Hepatic stellate cell (primary cell): ENCODE results near the gene FREM3.
"Not testable (repeated sequence)": the region's sequence is repeated elsewhere in the genome, so short reads cannot be mapped to it uniquely, and the experiment has no call there.

ENCODE experiments used
- DNase-seq: peaks from one replicate; pipeline ENCODE4 v3.0.0; 2011; ENCODE audit warnings: low spot score

FREM3 gene

DNA sequence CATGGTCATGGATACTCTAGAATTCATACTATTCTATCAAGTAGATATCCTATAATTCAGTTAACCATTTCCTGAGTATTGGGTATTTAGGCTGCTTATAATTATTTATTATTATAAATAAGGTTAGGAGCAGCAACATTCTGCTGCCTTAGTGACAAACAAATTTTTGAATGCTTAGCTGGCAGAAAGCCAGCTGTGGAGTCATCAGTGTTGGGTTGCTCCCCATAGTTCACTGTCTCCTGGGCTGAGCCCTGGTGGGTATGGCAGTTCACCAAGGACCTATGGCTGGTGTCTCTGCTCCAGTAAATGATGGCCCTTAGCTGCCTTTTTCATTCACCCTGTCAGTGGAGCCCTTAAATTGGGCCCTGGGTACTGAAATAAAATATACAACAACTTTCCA lies 125.1 kb downstream of the FREM3 start:
- no peak for DNase-seq

DNA sequence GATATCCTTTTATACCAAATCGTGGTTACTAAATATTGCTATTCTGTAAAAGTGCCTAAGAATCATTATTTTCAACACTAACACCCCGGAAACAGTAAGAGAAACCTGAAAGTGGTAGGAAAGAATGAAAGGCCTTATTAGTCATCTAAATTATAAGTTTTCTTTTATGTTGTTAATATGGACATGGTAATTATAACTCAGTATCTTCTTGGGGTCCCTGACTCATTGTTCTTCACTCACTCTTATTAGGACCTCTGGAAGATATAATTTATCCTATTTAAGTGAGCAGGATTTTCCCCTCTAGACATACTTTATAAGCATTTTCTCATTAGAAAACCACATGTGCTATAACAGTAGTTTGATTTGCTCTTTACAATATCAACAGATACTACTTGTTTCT lies 136.0 kb downstream of the FREM3 start:
- no peak for DNase-seq

DNA sequence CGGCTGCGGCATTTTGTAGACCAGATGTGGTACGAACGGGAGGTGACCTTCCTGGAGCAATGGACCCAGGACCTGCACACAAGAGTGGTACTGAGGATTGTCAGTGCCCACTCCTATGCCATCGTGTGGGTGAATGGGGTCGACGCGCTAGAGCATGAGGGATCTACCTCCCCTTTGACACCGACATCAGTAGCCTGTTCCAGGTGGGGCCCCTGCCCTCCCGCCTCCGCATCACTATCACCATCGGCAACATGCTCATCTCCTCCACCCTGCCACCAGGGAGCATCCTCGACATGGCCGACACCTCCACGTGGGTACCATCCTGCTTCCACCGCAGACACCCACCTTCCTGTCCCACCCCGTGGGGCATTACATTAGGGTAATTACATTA lies 140.7 kb downstream of the FREM3 start:
- no peak for DNase-seq

DNA sequence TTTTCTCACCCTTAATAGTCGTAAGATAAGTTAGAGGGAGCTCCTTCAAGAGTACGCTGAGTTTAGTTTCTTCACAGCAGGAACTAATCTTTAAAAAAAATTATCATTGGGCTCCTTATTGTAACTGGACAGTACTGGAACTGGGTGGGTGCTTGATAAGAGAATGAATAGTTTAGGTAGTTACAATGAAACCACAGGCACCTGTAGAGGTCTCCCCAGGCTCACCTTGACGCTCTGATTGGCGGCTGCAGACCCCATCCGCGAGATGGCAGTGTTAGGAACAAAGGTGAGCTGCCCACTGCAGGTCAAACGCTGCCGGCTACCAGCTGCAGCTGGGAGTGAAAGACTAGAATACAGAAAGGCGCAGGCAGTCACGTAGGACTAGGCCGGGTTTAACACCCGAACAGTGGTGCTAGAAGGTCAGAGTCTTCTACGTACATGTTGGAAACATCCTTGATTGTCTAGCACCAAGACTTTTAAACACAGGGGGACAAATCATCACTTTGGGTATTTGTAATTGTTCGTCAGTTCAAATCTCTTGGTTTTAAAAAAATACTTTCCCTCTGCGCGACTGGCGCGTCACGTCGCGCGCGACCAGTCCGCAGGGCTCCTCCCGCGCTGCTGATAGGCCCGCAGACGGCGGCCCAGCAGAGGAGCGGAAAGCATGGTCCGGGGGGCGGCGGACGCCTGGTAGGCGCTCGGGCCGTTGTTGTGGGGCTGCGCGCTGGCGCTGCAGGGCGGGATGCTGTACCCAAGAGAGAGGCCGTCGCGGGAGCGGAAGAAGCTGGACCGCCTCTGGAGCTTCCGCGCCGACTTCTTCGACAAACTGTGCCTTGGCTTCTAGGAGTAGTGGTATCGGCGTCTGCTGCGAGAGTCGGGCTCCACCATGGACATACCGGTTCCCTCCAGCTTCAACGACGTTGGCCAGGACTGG lies 141.4 kb downstream of the FREM3 start:
- peak; percentile 60 for DNase-seq

DNA sequence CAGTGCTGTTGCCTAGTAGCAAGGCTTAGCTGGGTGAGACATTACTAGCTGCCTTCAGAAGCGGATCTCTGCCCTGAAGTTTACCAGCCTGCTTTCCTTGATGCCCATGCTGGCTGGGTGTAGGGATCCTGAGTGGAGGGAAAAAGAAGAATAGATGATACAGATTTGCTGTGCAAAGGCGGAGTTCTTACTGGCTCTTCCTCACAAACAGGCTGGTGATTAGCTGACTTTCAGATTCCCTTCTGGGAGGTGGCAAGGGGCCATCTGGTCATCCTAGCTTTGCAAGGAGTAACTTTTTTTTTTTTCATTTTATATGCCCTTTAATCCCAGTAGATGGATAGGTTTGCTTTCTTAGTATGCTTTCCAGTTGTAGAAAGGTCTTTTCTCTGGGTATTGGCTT lies 142.2 kb downstream of the FREM3 start:
- no peak for DNase-seq

DNA sequence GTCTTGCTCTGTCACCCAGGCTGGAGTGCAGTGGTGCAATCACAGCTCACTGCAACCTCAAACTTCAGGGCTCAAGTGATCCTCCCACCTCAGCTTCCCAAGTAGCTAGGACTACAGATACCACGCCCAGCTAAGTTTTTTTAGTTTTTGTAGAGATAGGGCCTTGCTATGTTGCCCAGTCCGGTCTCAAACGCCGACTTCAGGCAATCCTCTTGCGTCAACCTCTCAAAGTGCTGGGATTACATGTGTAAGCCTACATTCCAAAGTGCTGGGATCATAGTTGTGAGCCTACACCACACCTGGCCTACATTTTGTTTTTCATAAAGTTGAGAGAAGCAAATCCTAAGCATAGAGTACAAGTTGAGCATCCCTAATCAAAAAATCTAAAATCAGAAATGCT lies 144.8 kb downstream of the FREM3 start:
- no peak for DNase-seq

DNA sequence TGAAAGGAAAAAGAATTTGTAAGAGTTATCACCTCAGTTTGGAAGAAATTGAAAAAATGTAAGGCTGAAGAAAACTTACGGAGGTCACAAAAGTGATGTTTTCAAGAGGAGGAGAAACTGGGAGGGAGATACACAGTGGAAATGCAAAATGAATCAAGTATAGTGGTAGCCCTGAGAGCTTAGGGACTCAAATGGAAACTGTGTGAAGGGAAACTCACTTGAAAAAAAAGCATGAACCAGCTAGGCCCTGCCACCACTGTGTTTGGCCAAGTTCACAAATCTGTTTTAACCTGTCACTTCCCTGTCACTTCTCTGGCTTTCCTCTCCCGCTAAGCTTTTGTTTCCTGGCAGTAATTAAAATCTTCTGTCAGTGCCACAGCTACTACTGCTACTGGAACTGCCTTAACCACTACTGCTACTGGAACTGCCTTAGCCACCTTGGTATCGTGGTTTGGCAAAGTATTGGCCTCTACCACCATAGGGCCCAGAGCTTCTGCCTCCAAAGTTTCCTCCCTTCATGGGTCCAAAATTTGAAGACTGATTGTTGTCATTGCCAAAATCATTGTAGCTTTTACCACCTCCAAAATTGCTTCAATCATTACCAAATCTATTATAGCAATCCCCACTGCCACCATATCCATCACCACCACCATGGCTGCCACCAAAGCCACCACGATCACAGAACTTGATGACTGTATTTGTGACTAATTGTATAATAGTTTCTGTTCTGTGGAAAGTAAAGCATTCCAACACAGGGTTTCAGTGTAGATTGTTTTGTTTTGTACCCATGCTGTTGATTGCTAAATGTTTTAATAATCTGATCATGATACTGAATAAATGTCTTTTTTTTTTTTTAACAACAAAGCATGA lies 145.5 kb downstream of the FREM3 start:
- DNase-seq: no peak

DNA sequence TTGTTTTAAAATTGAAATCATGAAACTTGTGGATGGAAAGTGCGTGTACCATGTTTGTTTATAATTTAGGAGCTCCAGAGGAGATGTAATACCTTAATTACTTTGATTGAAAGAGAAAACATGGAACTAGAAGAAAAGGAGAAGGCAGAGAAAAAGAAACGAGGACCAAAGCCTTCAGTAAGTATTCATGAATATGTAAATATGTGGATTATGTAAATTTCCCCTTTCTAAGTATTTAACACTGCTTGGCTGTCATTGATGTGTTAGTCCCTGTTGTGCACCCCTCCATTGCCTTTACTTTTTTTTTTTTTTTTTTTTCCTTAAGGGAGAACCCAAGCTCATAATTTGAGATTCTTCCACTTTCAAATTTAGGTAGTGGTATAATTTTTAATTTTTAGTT lies 150.5 kb downstream of the FREM3 start:
- no peak for DNase-seq

DNA sequence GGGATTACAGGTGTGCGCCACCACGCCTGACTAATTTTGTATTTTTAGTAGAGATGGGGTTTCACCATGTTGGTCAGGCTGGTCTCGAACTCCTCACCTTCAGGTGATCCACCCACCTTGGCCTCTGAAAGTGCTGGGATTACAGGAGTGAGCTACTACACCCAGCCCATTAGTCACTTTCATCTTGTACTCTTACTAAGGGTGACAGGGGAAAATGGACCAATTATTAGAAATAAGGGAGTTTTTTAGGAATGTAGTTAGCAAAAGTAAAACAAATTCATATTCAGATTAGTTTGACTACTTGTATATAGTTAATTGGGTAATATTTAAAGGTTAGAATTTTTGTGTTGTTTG lies 160.8 kb downstream of the FREM3 start:
- no peak for DNase-seq

DNA sequence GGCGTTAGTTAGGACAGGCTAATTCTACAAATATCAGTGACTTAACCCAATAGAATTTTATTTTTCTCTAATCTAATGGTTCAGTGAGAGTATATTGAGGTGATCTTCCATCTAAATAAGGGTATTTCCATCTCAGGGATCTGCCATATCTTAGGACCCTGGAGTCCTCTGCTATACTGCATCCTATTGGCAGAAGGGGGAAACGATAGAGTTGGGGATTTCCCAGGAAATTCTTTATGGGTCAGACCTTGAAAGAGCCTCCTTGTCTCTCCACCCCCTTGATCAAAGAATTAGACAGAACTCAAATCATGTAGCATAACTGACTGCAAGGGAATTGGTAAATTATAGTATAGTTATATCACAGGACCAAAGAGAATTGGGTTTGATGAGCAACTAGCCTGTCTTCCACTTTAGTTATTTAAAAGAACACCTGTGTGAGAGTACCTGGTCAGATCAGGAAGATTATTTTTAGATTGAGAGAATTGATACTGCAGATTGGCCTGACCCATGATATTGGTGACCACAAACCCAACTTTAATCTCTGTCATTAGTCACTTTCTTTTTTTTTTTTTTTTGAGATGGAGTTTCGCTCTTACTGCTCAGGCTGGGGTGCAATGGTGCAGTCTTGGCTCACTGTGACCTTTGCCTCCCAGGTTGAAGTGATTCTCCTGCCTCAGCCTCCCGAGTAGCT lies 161.4 kb downstream of the FREM3 start:
- no peak for DNase-seq

DNA sequence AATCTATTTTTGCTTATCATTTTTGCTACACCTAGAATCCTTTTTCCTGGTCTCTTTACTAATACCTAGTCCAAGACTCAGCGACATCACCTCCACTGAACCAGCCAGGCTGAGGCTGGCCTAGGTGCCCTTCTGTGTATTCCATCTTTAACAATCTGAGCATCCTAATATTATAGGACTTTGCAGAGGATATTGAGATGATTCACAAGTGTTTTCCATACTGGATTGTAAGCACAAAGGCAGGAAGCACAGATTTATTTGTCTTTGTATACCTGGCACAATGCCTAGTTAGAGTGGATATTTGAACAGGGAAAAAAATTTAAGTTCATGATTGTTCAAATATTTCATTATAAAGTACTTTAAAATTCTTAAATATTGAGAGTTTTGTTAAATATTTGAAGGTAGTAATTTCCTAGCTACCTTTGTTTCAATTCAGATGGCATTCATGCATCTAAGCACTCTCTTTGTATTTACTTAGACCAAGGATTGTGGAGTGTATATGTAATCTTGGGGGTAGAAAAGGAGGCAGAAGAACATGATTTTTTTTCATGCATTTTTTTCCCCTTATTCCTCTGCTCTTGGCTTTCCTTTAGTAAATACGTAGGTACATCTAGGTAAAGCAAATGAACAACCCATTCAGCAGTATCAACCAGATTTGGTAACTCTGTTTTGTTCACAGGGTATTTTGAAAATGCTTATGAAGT lies 168.5 kb downstream of the FREM3 start:
- no peak for DNase-seq

DNA sequence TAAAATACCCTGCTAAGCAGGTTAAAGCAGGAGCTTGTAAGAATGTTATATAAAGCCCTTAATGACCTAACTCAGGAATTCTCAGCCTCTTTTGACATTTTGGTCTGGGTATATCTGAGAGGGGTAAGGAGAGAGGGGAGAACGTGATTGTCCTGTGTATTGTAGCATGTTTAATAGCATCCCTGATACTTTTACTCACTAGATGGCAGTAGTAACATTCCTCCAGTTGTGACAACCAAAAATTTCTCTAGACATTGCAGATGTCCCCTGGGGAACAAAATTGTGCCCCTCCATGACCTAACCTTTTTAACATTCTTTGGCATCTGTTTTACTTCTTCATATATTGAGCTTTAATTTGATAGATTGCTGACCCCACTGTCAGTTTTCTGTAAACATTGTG lies 169.1 kb downstream of the FREM3 start:
- DNase-seq: no peak

DNA sequence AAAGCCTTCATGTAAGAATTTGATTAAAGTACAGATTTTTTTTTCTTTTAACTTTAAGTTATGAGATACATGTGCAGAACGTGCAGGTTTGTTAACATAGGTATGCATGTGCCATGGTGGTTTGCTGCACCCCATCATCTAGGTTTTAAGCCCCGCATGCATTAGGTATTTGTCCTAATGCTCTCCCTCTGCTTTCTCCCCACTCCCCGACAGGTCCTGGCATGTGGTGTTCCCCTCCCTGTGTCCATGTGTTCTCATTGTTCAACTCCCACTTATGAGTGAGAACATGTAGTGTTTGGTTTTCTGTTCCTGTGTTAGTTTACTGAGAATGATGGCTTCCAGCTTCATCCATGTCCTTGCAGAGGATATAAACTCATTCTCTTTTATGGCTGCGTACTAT lies 172.4 kb downstream of the FREM3 start:
- not testable (repeated sequence) for DNase-seq
